Stimulated activated effector memory CD8-positive, alpha-beta T cell treated with anti-CD3 and anti-CD28 coated beads, Interleukin-12 subunit alpha, Interleukin-12 subunit beta, amount 100 ng/mL, for 72 hours (primary cell): ENCODE data around the gene LRRK1.

Experiments used
- ATAC-seq: fragments of 150-1000 bp; cut with Tn5 transposase; 2 replicates; pipeline ENCODE4 v1.10.0; 2021
- DNase-seq, 2 donors: peaks; one replicate each; pipeline ENCODE4 v3.0.0; 2021 to 2022; ENCODE audit warnings: low spot score in 2 of 2
- H3K27ac Mint-ChIP-seq: one replicate; pipeline ENCODE4 v1.8.0; 2022; ENCODE audit warnings: mild to moderate bottlenecking, mixed read lengths
- H3K36me3 Mint-ChIP-seq: one replicate; pipeline ENCODE4 v1.8.0; 2022; ENCODE audit warnings: mild to moderate bottlenecking, mixed read lengths
- H3K4me1 Mint-ChIP-seq: one replicate; pipeline ENCODE4 v1.8.0; 2022; ENCODE audit warnings: mixed read lengths
- H3K4me3 Mint-ChIP-seq: one replicate; pipeline ENCODE4 v1.8.0; 2022; ENCODE audit warnings: mild to moderate bottlenecking, mixed read lengths
- H3K9me3 Mint-ChIP-seq: one replicate; pipeline ENCODE4 v1.8.0; 2022; ENCODE audit warnings: mixed read lengths

LRRK1 gene

DNA sequence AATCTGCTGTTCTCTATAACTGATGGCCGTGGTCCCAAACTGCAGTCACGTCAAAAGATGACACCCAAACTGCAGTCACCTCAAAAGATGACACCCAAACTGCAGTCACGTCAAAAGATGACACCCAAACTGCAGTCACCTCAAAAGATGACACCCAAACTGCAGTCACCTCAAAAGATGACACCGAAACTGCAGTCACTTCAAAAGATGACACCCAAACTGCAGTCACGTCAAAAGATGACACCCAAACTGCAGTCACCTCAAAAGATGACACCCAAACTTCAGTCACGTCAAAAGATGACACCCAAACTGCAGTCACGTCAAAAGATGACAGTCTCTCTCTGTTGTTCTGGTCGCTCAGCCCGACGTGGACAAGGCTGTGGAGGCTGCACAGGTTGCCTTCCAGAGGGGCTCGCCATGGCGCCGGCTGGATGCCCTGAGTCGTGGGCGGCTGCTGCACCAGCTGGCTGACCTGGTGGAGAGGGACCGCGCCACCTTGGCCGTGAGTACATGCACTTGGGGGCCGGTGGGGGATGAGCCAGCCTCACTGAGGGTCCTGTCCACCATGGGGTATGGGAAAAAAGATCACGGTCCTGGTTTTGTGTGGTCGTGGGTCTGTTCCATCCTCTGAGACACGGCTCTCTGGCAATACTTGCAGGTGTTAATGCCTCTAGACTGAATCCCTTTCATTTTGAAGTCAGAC is 31.8 kb upstream of the LRRK1 start:
- Mint-ChIP-seq H3K4me3 (no peak overlapping the region), H3K27ac (no peak overlapping the region), H3K4me1 (no peaks in the 10 kb centered on the region), H3K36me3 (no peaks in the 10 kb centered on the region), H3K9me3 (no peaks in the 10 kb centered on the region)
- no peak for ATAC-seq
- no peak for DNase-seq

DNA sequence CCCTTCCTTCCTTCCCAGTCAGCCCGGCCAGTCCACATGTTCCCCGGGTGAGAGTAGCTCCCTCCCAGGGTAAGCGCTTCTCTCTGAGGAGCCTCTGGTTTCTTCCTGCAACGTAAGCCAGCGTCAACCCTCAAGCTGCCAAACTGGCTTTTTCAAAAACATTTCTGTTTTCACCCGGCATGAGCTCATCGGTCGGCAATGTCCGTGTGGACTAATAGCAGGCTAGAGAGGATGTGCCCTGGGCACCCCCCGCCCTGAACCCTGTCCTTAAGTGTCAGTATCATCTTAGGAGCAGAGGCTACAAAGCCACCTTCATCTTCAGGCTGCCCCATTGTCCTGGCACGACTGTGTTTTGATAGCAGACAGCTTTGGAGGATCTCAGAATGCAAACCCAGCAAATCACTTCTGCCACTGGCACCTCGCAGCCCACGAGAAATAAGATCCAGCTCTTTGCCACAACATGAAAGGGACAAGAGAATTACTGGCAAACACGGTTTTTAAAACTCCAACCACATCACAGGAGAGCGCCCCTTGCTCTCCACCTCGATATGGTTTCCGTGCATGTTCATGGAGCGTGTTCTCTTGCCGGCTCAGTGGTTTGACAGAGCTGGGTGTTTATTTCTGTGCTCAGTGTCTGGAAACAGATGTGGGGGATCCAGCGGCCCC is 29.6 kb upstream of the LRRK1 start:
- no peaks in the 10 kb centered on the region for H3K36me3 Mint-ChIP-seq
- no peaks in the 10 kb centered on the region for H3K4me1 Mint-ChIP-seq

DNA sequence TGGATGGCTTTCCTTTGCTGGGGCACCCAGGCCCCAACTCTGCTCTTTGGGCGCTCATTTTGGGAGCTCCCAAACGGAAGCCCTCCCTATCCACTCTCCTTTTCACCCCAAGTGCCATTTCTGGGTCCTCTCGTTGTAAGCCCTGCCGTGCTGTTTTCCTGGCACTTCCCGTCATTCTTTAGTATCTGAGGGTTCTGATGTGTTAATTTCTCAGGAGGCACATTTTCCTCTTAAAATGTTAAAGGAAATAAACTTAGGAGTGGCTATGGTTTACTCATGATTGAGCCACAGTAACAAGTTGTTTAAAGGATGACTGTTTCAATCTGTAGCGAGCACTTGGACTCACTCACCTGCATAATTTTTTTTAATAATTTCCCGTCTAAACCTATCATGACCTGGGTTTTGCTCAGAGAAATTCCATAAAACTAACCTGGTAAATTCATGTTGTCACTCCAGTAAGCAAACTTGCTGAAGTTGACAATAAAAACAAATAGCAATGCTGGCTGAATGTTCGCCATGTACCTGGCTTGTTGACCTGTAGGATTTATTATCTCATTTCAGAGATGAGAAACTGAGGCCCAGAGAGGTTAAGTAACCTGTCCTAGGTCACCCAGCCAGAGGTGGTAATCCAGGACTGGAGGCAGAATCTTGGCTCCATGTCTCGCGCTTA is 29.0 kb upstream of the LRRK1 start:
- ATAC-seq (no peak), DNase-seq (no peak)
- H3K4me1 Mint-ChIP-seq, result no peaks in the 10 kb centered on the region
- no peak overlapping the region for H3K4me3 Mint-ChIP-seq
- H3K36me3 Mint-ChIP-seq, result no peaks in the 10 kb centered on the region
- no peak overlapping the region for H3K27ac Mint-ChIP-seq
- H3K9me3 Mint-ChIP-seq, result no peaks in the 10 kb centered on the region

More for the DNA sequence above, 29.6 kb upstream of the LRRK1 start:
- DNase-seq, result no peak
- Mint-ChIP-seq H3K4me3 (no peak overlapping the region), H3K27ac (no peak overlapping the region), H3K9me3 (no peaks in the 10 kb centered on the region)
- no peak for ATAC-seq

DNA sequence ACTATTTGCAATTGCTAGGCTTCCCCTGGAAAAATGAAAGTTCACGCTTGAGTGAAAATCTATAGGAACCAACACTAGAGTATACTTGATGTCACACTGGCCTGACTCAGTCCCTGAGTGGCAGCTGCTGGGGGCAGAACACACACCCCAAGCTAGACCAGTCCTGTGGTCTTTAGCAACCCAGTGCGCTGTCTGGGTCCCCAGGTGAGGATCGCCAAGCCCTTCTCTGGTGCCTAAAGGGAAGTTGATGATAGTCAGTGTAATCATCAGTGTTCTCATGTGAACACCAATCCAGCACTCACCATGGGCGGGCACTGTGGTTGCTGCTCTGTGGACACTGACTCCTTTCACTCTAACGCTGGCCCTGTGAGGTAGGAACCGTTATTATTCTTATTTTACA is 28.3 kb upstream of the LRRK1 start:
- no peak overlapping the region for H3K4me3 Mint-ChIP-seq

DNA sequence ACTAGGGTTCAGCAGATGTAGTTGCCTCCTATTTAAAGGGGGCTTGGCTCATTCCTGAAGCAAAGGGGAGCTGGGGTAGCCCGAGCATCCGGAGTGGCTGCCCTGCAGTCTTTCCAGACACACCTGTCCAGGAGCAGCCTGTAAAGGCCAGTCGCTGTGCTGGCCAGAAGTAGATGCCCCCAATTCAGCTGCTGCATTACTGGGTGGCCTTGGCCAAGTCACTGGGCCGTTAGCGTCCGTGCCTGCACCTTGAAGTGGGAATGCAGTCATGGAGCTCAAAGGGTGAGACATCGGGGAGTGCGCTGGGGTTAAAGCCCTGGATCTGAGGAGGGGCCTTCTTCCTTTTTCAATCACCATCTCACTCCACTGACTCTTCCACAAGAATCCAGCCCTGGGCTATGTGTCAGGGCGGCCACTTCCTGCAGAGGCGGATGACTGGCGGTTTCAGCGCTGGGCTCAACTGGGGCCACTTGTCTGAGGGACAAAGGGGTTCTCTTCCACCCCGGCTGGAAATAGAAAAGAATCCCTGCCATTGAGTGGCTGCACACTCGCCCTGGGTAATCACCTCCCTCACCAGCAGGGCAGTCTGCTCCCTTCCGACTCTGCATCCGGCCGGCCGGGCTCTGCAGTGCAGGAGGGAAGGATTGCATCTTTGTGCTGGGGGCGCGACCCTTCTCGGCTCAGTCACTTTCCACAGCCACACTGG is 27.7 kb upstream of the LRRK1 start:
- Mint-ChIP-seq H3K9me3 (no peaks in the 10 kb centered on the region), H3K4me1 (no peaks in the 10 kb centered on the region), H3K36me3 (no peaks in the 10 kb centered on the region), H3K27ac (no peak overlapping the region), H3K4me3 (no peak overlapping the region)
- DNase-seq (no peak), ATAC-seq (no peak)

More for the DNA sequence above, 28.3 kb upstream of the LRRK1 start:
- Mint-ChIP-seq H3K9me3 (no peaks in the 10 kb centered on the region), H3K27ac (no peak overlapping the region), H3K36me3 (no peaks in the 10 kb centered on the region), H3K4me1 (no peaks in the 10 kb centered on the region)
- ATAC-seq (no peak), DNase-seq (no peak)

DNA sequence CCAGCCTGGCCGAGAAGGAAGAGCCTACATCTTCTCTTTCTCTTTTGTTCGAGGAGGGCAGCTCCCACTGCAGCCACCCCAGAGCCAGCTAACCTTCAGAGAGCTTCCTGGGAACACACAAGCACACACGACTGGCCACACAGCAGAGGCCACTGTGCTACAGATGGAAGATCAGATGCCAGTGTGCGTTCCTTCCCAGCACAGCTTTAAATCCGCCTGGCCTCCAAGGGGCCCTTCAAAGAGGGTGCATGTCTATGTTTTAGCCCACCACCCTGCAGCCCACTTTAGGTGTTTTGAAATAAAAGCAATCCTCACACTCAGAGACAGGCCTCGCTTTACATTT is 27.2 kb upstream of the LRRK1 start:
- H3K36me3 Mint-ChIP-seq, result no peaks in the 10 kb centered on the region
- no peaks in the 10 kb centered on the region for H3K9me3 Mint-ChIP-seq
- no peak for ATAC-seq
- H3K4me1 Mint-ChIP-seq, result no peaks in the 10 kb centered on the region
- H3K27ac Mint-ChIP-seq, result no peak overlapping the region
- no peak for DNase-seq
- no peak overlapping the region for H3K4me3 Mint-ChIP-seq

DNA sequence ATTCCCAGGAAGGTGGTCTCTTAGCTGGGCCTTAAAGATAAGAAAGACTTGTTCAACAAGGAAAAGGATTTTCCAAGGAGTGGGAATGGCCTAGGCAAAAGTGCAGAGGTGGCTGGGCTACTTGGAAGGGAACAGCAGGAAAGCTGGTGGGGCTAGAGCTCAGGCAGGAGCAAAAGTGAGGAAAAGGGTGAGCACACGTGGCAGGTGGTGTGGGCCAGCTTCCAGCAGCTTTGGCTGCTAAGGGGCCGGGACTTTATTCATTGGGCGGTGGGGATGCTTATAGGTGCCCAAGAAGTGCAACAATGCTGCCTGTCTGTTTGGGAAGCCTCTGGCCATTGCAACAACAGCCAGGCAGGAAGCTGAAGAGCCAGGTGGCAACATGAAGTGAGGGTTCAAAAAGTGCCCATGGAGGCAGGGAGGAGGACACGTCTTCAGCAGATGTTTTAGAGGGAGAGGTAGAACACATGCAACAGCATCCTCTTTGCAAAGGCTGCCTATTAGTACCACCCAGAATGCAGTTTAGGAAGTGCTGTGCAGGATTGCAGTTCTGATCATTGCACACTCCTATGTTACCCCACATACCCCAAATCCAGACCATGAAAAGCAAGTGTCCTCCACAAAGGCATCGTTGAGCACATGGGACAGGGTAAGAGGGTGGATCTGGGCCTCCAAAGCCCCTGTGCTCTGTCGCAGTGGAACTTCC is 25.7 kb upstream of the LRRK1 start:
- DNase-seq, result no peak
- Mint-ChIP-seq H3K4me3 (no peak overlapping the region), H3K36me3 (no peaks in the 10 kb centered on the region), H3K9me3 (no peaks in the 10 kb centered on the region), H3K4me1 (no peaks in the 10 kb centered on the region), H3K27ac (no peak overlapping the region)
- ATAC-seq, result no peak

DNA sequence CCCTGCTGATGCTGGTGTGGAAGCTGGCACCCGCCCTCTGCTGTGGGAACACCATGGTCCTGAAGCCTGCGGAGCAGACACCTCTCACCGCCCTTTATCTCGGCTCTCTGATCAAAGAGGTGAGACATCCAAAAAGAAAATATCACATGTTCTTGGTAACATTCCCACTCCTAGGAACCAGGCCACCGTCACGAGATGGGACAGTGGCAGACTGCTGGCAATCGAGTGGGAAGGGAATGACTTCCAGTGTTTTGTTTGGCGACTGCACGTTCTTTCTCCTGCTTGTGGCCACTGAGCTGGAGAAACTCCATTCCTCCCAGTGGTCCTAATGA is 25.2 kb upstream of the LRRK1 start:
- ATAC-seq, result no peak
- Mint-ChIP-seq H3K27ac (no peak overlapping the region), H3K4me1 (no peaks in the 10 kb centered on the region), H3K36me3 (no peaks in the 10 kb centered on the region), H3K9me3 (no peaks in the 10 kb centered on the region), H3K4me3 (no peak overlapping the region)
- no peak for DNase-seq

DNA sequence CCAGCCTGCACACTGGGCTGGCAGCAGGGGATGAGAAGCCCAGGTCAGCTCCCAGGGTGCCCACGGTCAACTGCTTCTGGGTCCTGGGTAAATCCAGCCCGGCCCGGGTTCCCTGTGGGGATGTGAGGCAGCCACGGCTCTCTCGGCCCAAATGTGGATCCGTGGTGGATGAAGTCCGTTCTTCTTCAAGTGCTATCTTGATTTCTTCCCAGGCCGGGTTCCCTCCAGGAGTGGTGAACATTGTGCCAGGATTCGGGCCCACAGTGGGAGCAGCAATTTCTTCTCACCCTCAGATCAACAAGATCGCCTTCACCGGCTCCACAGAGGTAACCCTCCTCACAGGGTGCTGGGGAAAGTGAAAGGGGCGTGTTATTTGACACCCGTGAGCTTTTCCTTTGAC is 23.4 kb upstream of the LRRK1 start:
- Mint-ChIP-seq H3K4me3 (no peak overlapping the region), H3K4me1 (no peaks in the 10 kb centered on the region), H3K27ac (no peak overlapping the region), H3K36me3 (no peaks in the 10 kb centered on the region), H3K9me3 (no peaks in the 10 kb centered on the region)
- ATAC-seq (no peak), DNase-seq (no peak)

DNA sequence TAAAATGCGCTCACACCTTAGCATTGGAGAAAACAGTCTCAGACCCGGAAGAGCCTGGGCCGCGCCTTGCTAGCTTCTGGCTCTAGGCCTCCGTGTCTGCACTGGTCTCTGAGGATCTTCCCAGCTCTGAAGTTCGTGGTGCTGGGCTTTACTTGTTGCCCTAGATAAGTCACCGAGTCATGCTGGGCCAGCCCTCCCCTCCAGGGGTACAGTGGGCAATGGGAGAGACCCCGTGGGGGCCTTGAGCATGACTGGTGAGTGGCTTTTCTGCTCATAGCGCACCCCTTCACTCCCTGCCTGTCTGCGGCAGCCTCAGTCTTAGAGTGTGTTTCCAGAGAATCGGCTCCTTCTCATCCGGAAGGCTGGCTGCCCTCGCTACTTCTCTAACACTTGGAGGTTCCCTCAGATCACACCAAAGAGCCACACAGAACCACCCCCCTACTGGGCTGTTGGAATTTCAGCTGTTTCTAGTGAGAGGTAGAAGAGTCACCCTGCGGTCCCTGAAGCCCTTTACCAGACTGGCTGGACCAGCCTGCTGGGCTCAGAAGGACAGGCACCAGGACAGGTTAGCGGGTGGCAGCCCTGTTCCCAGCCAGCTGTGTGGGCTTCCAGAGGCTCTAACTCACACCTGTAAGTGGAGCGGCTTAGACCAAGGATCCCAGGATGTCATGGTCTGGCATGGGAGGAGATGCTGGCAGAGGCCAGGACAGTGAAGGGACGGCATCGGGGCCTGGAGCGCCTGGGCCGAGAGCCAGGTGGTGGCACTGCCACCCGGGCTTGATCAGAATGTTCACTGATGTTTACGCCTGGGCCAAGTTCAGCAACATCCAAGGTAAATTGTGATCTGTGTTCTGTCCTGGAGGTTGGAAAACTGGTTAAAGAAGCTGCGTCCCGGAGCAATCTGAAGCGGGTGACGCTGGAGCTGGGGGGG is 21.7 kb upstream of the LRRK1 start:
- Mint-ChIP-seq H3K4me3 (no peak overlapping the region), H3K9me3 (no peaks in the 10 kb centered on the region), H3K36me3 (no peaks in the 10 kb centered on the region), H3K27ac (no peak overlapping the region), H3K4me1 (no peaks in the 10 kb centered on the region)
- no peak for ATAC-seq
- no peak for DNase-seq

DNA sequence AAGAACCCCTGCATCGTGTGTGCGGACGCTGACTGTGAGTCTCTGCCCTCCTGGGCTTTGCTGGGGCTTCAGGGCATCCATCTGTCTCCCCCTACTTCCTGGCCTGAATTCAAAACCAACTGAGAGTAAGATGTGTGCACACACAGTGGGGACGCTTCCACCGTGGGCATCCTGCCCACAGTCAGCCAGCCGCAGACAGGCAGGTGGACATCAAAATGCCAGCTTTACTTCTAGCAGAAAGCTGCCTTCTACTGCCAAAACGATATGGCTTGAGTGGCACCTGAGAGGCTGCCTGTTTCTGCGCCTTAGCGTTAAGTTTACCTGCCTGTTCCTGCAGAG is 21.0 kb upstream of the LRRK1 start:
- Mint-ChIP-seq H3K4me1 (no peaks in the 10 kb centered on the region), H3K27ac (no peak overlapping the region), H3K9me3 (no peaks in the 10 kb centered on the region), H3K36me3 (no peaks in the 10 kb centered on the region), H3K4me3 (no peak overlapping the region)
- ATAC-seq (no peak), DNase-seq (no peak)

DNA sequence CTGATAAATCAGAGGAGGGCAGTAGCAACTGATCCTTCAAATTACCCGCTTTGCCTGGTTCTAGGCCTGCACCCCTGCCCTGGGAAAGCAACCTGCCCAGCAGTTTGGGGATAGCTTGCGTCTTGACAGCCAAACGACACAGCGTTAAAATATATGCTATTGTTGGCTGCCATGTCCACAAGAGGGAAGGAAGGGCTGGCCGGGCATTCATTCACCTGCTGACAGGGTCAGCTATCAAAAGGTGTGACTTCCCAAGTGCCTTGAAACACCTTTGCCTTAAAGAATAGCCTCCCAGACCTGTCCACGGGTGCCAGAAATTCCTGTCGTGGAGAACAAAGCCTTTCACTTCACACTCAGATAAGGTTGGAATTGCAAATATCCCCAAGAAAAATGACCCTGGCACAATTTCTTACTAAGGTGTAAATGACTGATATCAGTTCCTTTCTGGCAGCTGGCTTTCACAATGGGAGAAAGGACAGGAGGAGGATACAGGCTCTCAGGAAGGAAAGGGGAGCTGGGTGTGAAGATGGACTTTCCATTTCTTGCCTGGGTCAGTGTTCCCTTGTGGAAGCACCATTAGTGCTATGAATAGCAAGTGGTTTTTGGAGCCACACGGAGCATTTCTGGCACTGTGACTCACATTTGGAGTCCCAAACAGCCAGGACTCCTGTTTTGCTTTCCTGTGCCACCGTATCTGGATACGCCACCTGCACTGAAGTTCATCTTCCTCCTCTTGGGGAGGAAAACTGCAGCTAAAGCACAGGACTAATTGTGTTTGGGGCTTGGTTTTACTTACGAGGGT is 20.3 kb upstream of the LRRK1 start:
- Mint-ChIP-seq H3K36me3 (no peaks in the 10 kb centered on the region), H3K9me3 (no peaks in the 10 kb centered on the region), H3K27ac (no peak overlapping the region), H3K4me1 (no peaks in the 10 kb centered on the region), H3K4me3 (no peak overlapping the region)
- DNase-seq, result no peak
- ATAC-seq, result no peak

DNA sequence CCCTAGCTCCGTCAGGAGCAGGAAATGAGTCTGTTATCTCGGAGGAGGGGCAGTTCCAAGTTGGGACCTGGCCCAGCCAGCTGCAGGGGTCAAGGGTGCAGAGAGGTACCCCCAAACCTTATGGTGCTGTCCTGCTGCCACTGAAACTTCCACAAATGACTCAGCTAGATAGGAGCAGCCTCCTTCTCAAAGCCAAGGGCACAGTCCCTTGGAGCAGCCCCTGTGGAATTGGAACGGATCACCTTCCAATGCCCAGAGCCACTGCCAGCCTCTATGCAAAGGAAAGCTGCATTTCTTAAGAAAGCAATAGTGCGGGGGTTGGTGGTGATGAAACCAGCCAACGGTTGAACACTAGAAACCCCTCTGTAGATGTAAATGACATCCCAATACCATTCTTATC is 19.6 kb upstream of the LRRK1 start:
- no peaks in the 10 kb centered on the region for H3K9me3 Mint-ChIP-seq
- no peak overlapping the region for H3K27ac Mint-ChIP-seq
- H3K4me1 Mint-ChIP-seq, result no peaks in the 10 kb centered on the region
- no peaks in the 10 kb centered on the region for H3K36me3 Mint-ChIP-seq
- DNase-seq, result no peak
- no peak for ATAC-seq
- no peak overlapping the region for H3K4me3 Mint-ChIP-seq

DNA sequence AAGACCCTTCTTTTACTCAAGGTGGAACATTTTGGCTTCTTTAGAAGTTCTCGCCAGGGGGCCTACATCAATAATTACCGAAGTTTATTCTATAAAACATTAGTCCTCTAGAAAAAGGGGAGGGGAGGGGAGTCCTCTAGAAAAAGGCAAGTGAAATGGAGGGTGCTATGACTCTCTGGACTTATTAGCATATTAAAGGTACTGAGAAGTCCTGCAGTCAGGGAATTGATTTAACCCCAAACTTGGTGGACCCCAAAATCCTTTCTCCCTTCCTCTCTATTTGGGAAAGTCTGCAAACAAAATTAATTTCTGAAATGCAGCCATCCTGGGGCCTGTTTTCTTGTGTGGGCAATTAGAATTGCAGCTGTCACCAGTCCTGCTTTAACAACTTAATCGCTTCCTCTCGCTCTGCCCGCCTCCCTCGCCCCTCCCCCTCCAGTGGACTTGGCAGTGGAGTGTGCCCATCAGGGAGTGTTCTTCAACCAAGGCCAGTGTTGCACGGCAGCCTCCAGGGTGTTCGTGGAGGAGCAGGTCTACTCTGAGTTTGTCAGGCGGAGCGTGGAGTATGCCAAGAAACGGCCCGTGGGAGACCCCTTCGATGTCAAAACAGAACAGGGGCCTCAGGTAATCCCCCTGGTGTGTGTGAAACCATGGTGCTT is 18.9 kb upstream of the LRRK1 start:
- no peaks in the 10 kb centered on the region for H3K9me3 Mint-ChIP-seq
- DNase-seq, result no peak
- H3K36me3 Mint-ChIP-seq, result no peaks in the 10 kb centered on the region
- no peak overlapping the region for H3K4me3 Mint-ChIP-seq
- no peak overlapping the region for H3K27ac Mint-ChIP-seq
- no peak for ATAC-seq
- H3K4me1 Mint-ChIP-seq, result no peaks in the 10 kb centered on the region
